WTC11 (cell line): ENCODE data around the gene PCED1A. TPM values are rescaled to one million over a fixed set of nuclear protein-coding genes. Genes with fewer than 3 reads are reported as not detected.

Experiments used
- ATAC-seq: fragments of 200-7000 bp; cut with Tn5 transposase; 2 replicates; pipeline ENCODE4 v1.10.0; 2021; ENCODE audit warnings: mild to moderate bottlenecking, moderate library complexity
- CTCF ChIA-PET: fragments of 300-600 bp; sonication (Branson Sonifier 250); formaldehyde crosslinking; loops from one replicate; lab custom pipeline; 2021; ENCODE audit warnings: antibody characterized with exemption; lab: Charles Lee
- POLR2A ChIA-PET: fragments of 350-600 bp; sonication (Branson Sonifier 250); formaldehyde crosslinking; loops from one replicate; lab custom pipeline; 2021; ENCODE audit warnings: antibody characterized with exemption; lab: Charles Lee
- DNase-seq: peaks from one replicate; pipeline ENCODE4 v3.0.0; 2021; ENCODE audit warnings: low spot score
- H3K27ac Mint-ChIP-seq: 2 replicates; pipeline ENCODE4 v1.8.0; 2021; ENCODE audit warnings: mixed read lengths
- H3K27me3 Mint-ChIP-seq: 2 replicates; pipeline ENCODE4 v1.8.0; 2021; ENCODE audit warnings: low read depth, mild to moderate bottlenecking, moderate library complexity, mixed read lengths
- H3K36me3 Mint-ChIP-seq: 2 replicates; pipeline ENCODE4 v1.8.0; 2021; ENCODE audit warnings: mixed read lengths
- H3K4me1 Mint-ChIP-seq: 2 replicates; pipeline ENCODE4 v1.8.0; 2022; ENCODE audit warnings: mixed read lengths
- H3K4me3 Mint-ChIP-seq: 2 replicates; pipeline ENCODE4 v1.8.0; 2021; ENCODE audit warnings: mild to moderate bottlenecking, moderate library complexity, mixed read lengths
- H3K9me3 Mint-ChIP-seq: 2 replicates; pipeline ENCODE4 v1.8.0; 2021; ENCODE audit warnings: mixed read lengths
- ARID4B ChIP-seq: sonication (generic); formaldehyde crosslinking; IDR thresholded peaks from 2 replicates; pipeline ENCODE4 v1.8.0; 2023; ENCODE audit warnings: missing genetic modification reagents, mild to moderate bottlenecking, borderline replicate concordance
- CREM ChIP-seq: sonication (generic); formaldehyde crosslinking; IDR thresholded peaks from 2 replicates; pipeline ENCODE4 v1.8.1; 2022; ENCODE audit warnings: mild to moderate bottlenecking, missing genetic modification reagents, moderate library complexity
- CTCF ChIP-seq: fragments of 200-600 bp; IDR thresholded peaks from 2 replicates; pipeline ENCODE4 v1.8.0; 2022; ENCODE audit warnings: antibody characterized with exemption
- E2F4 ChIP-seq: sonication (generic); formaldehyde crosslinking; IDR thresholded peaks from 2 replicates; pipeline ENCODE4 v1.8.1; 2022; ENCODE audit warnings: low read depth, mild to moderate bottlenecking, moderate library complexity, missing genetic modification reagents, borderline replicate concordance
- MAX ChIP-seq: sonication (generic); formaldehyde crosslinking; IDR thresholded peaks from 2 replicates; pipeline ENCODE4 v1.8.0; 2022; ENCODE audit warnings: mild to moderate bottlenecking, missing genetic modification reagents
- MYBL2 ChIP-seq: sonication (generic); formaldehyde crosslinking; IDR thresholded peaks from 2 replicates; pipeline ENCODE4 v1.8.1; 2023; ENCODE audit warnings: mild to moderate bottlenecking, moderate library complexity, missing genetic modification reagents
- SMAD3 ChIP-seq: sonication (generic); formaldehyde crosslinking; IDR thresholded peaks from 2 replicates; pipeline ENCODE4 v1.8.0; 2022; ENCODE audit warnings: missing genetic modification reagents, mild to moderate bottlenecking, borderline replicate concordance
- STAT6 ChIP-seq: sonication (generic); formaldehyde crosslinking; conservative IDR thresholded peaks from 2 replicates; pipeline ENCODE4 v1.8.1; 2023; ENCODE audit warnings: mild to moderate bottlenecking, low read depth, missing genetic modification reagents, moderate library complexity
- TEAD1 ChIP-seq: sonication (generic); formaldehyde crosslinking; IDR thresholded peaks from 2 replicates; pipeline ENCODE4 v1.8.0; 2022; ENCODE audit warnings: mild to moderate bottlenecking, missing genetic modification reagents
- ZNF121 ChIP-seq: sonication (generic); formaldehyde crosslinking; IDR thresholded peaks from 2 replicates; pipeline ENCODE4 v1.8.0; 2023; ENCODE audit warnings: missing genetic modification reagents
- ZNF425 ChIP-seq: fragments of 250-450 bp; sonication (Bioruptor Pico); conservative IDR thresholded peaks from 2 replicates; pipeline ENCODE4 v1.9.0; 2021; ENCODE audit warnings: mild to moderate bottlenecking
- total RNA-seq: library from RNA; stranded (reverse); gene quantifications from 3 replicates; pipeline ENCODE4 v1.2.3, GENCODE V29; 2021

PCED1A gene
- total RNA-seq, 1 experiment from 2014 or later = 19.7 TPM

GRCh38 chr20:2816030-2816582 is 24.3 kb downstream of the PCED1A start, which contains the start of gene TMEM239:
TSS of gene TMEM239 (plus strand) at chr20:2816364. CDS start at chr20:2816555, 191 bp downstream.
- H3K4me3 Mint-ChIP-seq = no peak within 1 kb of the TSS
- ATAC-seq = no peak
- peaks cover 59% of the 10 kb centered on the region for H3K27me3 Mint-ChIP-seq
- H3K9me3 Mint-ChIP-seq = peaks cover 18% of the 10 kb centered on the region
- no peak for TF ChIP-seq ZNF121 (CRISPR knock-in tag)
- TF ChIP-seq MYBL2 (CRISPR knock-in tag) = no peak
- no peak for TF ChIP-seq SMAD3 (CRISPR knock-in tag)
- no peak for TF ChIP-seq STAT6 (CRISPR knock-in tag)
- TF ChIP-seq CREM (CRISPR knock-in tag) = no peak
- no peak for TF ChIP-seq MAX (CRISPR knock-in tag)
- no peak for TF ChIP-seq E2F4 (CRISPR knock-in tag)
- no peak for TF ChIP-seq CTCF
- TF ChIP-seq TEAD1 (CRISPR knock-in tag) = no peak
- TF ChIP-seq ZNF425 = no peak
- no peak for TF ChIP-seq ARID4B
- no peak within 1 kb of the TSS for H3K27ac Mint-ChIP-seq
- ChIA-PET POLR2A (no interaction called here), CTCF (interaction anchor here (0.6 to 1.7 kb wide), 16 partner anchors 10 to 1396 kb away, joined by 3 to 16 read pairs (median 4); partner anchors contain the start of genes CPXM1, PCED1A and VPS16)
- H3K36me3 Mint-ChIP-seq = no peaks in the 10 kb centered on the region
- peaks cover 10% of the 10 kb centered on the region for H3K4me1 Mint-ChIP-seq
- DNase-seq = no peak
